OCI-LY7 (cell line): ENCODE measurements around the gene IFT88.

Experiments used
- CTCF ChIP-seq: fragments of 200-600 bp; sonication (generic); conservative IDR thresholded peaks from 2 replicates; pipeline ENCODE4 v1.5.1; 2014; ENCODE audit warnings: mild to moderate bottlenecking, antibody characterized with exemption, low read length, moderate library complexity, mixed read lengths
- EZH2phosphoT487 ChIP-seq: fragments of 200-600 bp; sonication (generic); IDR thresholded peaks from 2 replicates; pipeline ENCODE4 v1.6.1; 2018; ENCODE audit warnings: low read depth, borderline replicate concordance, mild to moderate bottlenecking, mixed run types, antibody characterized with exemption, low read length, moderate library complexity, mixed read lengths

GRCh38 chr13:20521364-20522115 is 45.4 kb upstream of the IFT88 start:
- TF ChIP-seq CTCF (no peak), EZH2phosphoT487 (no peak)
